NK-92 (cell line): ENCODE data around the gene TSLP.

Source experiments
- DNase-seq: peaks from one replicate; lab custom pipeline; 2025; ENCODE audit not compliant: unreplicated experiment; lab: John Stamatoyannopoulos, UW

TSLP gene

GRCh38 chr5:111071413-111071812 is at the start of gene TSLP:
Gene TSLP, plus strand, starts transcription at chr5:111071713. Its CDS starts 178 bp downstream, at chr5:111071891.
- no peak for DNase-seq

DNA sequence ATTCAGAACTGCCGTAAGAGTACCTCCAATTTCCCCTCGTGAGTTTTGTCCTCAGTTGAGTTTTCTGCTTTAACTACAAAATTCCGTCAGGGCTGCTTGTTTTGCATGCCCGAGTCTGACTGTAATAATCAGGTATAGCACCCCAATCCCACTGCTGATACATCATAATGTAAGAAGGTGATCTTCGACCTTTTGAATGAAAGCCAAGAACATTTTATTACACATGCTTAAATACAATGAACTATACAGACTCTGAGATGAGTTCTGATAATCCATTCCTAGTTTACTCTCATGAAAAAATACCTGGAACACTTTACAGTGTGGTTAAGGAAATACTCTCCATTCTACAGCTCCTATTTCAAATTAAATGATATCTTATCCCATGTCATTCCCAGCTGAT is 49.2 kb upstream of the TSLP start:
- DNase-seq: no peak

- DNase-seq: no peak
These were observed 42.6 kb upstream of the TSLP start for GRCh38 chr5:111028865-111029264.

GRCh38 chr5:111043712-111044506 is 27.6 kb upstream of the TSLP start:
- no peak for DNase-seq

DNA sequence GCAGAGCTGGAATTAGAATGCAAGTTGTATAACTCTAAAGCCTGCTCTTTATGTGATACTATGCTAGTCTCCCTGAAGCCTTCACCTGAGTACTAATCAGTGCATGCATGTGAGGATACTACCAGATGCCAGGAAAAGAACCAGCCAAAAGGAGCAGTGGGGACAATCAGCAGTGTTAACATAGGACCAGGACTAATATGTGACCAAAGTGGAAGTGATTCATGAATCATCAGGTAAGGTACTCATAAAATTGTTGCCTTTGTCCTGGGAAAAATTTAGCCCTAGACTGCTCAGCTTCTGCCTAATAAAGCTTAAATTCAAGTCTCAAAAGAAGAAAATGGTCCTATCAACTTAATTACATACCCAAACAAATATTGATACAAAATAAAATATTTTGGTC is 13.4 kb upstream of the TSLP start:
- DNase-seq: no peak

DNA sequence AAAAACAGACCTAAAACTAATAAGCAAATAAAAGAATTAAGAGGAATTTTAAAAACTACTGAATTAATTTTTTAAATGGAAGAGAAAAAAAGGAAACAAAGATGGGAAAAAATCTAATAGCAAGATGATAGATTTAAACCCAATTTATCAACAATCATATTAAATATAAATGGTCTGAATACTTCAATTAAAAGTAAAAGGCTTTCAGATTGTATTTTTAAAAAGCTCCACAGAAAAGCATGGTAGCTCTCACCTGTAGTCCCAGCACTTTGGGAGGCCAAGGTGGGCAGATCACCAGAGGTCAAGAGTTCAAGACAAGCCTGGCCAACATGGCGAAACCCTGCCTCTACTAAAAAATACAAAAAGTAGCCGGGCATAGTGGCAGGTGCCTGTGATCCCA is 11.3 kb upstream of the TSLP start:
- no peak for DNase-seq

DNA sequence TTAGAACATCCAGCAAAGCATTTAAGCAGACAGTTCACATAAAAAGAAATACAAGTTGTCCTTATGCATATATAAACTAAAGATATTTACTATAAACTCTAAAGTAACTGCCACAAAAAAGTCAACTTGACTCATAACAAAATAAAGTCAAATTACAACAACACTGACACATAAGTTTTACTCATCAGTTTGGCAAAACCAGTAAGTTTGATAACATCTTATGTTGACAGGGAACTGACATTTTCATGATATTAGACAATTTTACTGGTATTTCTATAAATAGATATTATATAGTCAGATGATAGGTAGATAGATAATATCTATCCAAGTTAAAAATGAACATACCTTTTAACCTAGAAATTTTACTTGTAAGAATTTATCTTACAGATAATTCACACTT is 9.9 kb upstream of the TSLP start:
- DNase-seq: no peak

GRCh38 chr5:111063709-111064322 is 7.7 kb upstream of the TSLP start:
- no peak for DNase-seq

- no peak for DNase-seq
These were observed 5.1 kb upstream of the TSLP start for GRCh38 chr5:111066261-111066938.

GRCh38 chr5:111068213-111068612 is 3.3 kb upstream of the TSLP start:
- DNase-seq: no peak

DNA sequence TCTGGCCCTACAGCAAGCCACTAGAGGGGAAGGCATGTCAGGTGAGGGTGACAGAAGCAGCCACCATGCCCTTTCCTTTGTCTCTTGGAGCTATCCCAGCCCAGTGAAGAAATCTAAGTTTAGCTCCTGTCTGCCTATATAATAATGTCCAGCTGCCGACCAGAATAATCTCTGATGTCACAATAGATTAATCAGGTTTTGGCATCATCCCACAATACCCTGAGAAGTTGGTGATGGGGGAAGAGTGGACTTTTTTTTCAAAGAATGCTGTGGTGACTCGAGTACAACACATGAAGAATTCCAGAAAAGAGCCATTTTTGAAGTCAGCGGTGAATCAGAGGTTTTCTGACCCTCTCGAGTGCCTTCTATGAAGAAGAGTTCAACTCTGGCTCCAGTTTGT is 1.7 kb upstream of the TSLP start:
- no peak for DNase-seq

- DNase-seq: no peak
These were observed 1.0 kb upstream of the TSLP start for GRCh38 chr5:111070272-111071134.

DNA sequence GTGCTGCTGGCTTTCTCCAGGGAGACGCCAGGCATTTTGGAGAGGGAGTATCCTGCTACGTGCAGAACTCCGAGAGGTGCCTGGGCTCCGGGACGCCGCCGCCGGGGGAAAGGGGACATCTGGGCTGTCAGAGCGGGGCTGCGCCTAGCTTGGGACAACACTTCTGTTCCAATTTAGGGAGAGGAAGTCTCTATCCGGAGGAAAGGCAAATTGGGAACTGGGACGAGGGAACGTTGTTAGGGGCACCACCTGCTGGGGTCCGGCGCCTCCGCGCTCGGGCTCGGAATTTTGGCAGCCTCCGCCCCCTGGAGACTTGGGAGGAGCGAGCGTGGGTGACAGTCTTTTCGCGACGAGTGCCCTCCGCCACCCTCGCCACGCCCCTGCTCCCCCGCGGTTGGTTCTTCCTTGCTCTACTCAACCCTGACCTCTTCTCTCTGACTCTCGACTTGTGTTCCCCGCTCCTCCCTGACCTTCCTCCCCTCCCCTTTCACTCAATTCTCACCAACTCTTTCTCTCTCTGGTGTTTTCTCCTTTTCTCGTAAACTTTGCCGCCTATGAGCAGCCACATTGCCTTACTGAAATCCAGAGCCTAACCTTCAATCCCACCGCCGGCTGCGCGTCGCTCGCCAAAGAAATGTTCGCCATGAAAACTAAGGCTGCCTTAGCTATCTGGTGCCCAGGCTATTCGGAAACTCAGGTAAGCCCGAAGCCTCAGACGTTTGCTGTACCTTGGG is 1.6 kb downstream of the TSLP start:
- DNase-seq: no peak

DNA sequence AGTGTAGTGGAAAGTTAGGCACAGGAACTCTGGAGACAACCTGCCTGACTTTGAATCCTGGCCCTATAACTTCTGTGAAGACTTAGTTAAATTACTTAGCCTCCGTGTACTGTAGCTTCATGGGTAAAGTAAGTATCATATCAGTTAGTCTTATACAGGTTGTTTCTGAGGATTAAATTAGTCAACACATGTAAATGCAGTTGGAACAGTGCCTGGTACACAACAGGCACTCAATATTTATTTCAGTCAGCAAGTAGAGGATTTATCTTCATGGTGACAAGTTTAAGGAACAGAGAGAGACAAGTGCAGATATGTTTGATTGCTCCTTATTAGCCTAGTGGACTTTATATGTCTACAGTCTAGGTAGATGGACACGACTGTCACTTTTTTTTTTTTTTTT is 2.7 kb downstream of the TSLP start:
- DNase-seq: no peak

- no peak for DNase-seq
These were observed 4.0 kb downstream of the TSLP start for GRCh38 chr5:111075520-111075919.

GRCh38 chr5:111076091-111076490 is 4.6 kb downstream of the TSLP start:
- no peak for DNase-seq

- DNase-seq: no peak
These were observed 6.2 kb downstream of the TSLP start for GRCh38 chr5:111077678-111078077.

- no peak for DNase-seq
These were observed 8.3 kb downstream of the TSLP start for GRCh38 chr5:111079846-111080245.

- DNase-seq: no peak
These were observed 11.8 kb downstream of the TSLP start for GRCh38 chr5:111083323-111083722.

- peak; percentile 24 for DNase-seq
These were observed 20.7 kb downstream of the TSLP start, which contains the start of gene WDR36 for GRCh38 chr5:111092062-111092853. Gene WDR36, plus strand, starts transcription at chr5:111092348. Its CDS starts 109 bp downstream, at chr5:111092457.
